ENCODE results near the gene FAM131B.
A peak's percentile ranks its signal among the peaks of the same experiment; 100 is the strongest.

The FAM131B gene

GRCh38 chr7:143391462-143392404, 29.2 kb upstream of the FAM131B start:
- no peaks in the 10 kb centered on the region for H3K27me3 Mint-ChIP-seq
- no peaks in the 10 kb centered on the region for H3K9me3 Mint-ChIP-seq
- CTCF ChIA-PET = interaction anchor here (1.0 to 2.1 kb wide), 5 partner anchors 11 to 151 kb away, joined by 3 to 6 read pairs (median 3); no protein-coding TSS in a partner anchor
- peaks cover 21% of the 10 kb centered on the region for H3K4me1 Mint-ChIP-seq
- peaks cover 42% of the 10 kb centered on the region for H3K36me3 Mint-ChIP-seq
- H3K27ac Mint-ChIP-seq = peak overlapping the region; percentile 24
- DNase-seq = no peak
- H3K4me3 Mint-ChIP-seq = no peak overlapping the region

- Mint-ChIP-seq H3K9me3 (no peaks in the 10 kb centered on the region), H3K27me3 (no peaks in the 10 kb centered on the region), H3K27ac (peak overlapping the region; percentile 40), H3K4me3 (no peak overlapping the region), H3K36me3 (peaks cover 41% of the 10 kb centered on the region), H3K4me1 (peaks cover 21% of the 10 kb centered on the region)
- DNase-seq = no peak
- CTCF ChIA-PET = interaction anchor here (0.9 to 1.2 kb wide), 3 partner anchors 11 to 25 kb away, joined by 3 read pairs; no protein-coding TSS in a partner anchor
Observed at GRCh38 chr7:143390773-143391317, 28.3 kb upstream of the FAM131B start.

- H3K27me3 Mint-ChIP-seq = no peaks in the 10 kb centered on the region
- peak overlapping the region; percentile 77 for H3K27ac Mint-ChIP-seq
- peaks cover 20% of the 10 kb centered on the region for H3K4me1 Mint-ChIP-seq
- peaks cover 41% of the 10 kb centered on the region for H3K36me3 Mint-ChIP-seq
- H3K4me3 Mint-ChIP-seq = no peak overlapping the region
- CTCF ChIA-PET = interaction anchor here (0.9 to 1.7 kb wide), 3 partner anchors 10 to 20 kb away, joined by 3 to 4 read pairs (median 3); no protein-coding TSS in a partner anchor
- H3K9me3 Mint-ChIP-seq = no peaks in the 10 kb centered on the region
- DNase-seq = no peak
Observed at GRCh38 chr7:143390104-143390772, 27.7 kb upstream of the FAM131B start.

GRCh38 chr7:143389316-143390103, 27.0 kb upstream of the FAM131B start:
- peaks cover 13% of the 10 kb centered on the region for H3K4me1 Mint-ChIP-seq
- H3K9me3 Mint-ChIP-seq = no peaks in the 10 kb centered on the region
- no peak overlapping the region for H3K4me3 Mint-ChIP-seq
- CTCF ChIA-PET = interaction anchor here (1.0 to 1.7 kb wide), 3 partner anchors 10 to 15 kb away, joined by 4 to 5 read pairs (median 5); no protein-coding TSS in a partner anchor
- H3K27me3 Mint-ChIP-seq = no peaks in the 10 kb centered on the region
- no peak for DNase-seq
- peaks cover 41% of the 10 kb centered on the region for H3K36me3 Mint-ChIP-seq
- peak overlapping the region; percentile 73 for H3K27ac Mint-ChIP-seq

GRCh38 chr7:143388491-143389101, 26.1 kb upstream of the FAM131B start:
- no peak for DNase-seq
- CTCF ChIA-PET = interaction anchor here (1.0 to 1.7 kb wide), 4 partner anchors 9 to 27 kb away, joined by 4 to 5 read pairs (median 4); no protein-coding TSS in a partner anchor
- Mint-ChIP-seq H3K27ac (peak overlapping the region; percentile 73), H3K9me3 (no peaks in the 10 kb centered on the region), H3K36me3 (peaks cover 37% of the 10 kb centered on the region), H3K4me1 (peaks cover 13% of the 10 kb centered on the region), H3K27me3 (no peaks in the 10 kb centered on the region), H3K4me3 (no peak overlapping the region)

GRCh38 chr7:143388051-143388450, 25.5 kb upstream of the FAM131B start:
- Mint-ChIP-seq H3K9me3 (no peaks in the 10 kb centered on the region), H3K4me3 (no peak overlapping the region), H3K36me3 (peaks cover 36% of the 10 kb centered on the region), H3K27ac (no peak overlapping the region), H3K27me3 (no peaks in the 10 kb centered on the region), H3K4me1 (peaks cover 13% of the 10 kb centered on the region)
- no peak for DNase-seq
- CTCF ChIA-PET = interaction anchor here (1.1 to 1.2 kb wide), 2 partner anchors 8 to 28 kb away, joined by 4 to 5 read pairs; no protein-coding TSS in a partner anchor

GRCh38 chr7:143387156-143387975, 24.9 kb upstream of the FAM131B start:
- Mint-ChIP-seq H3K27me3 (no peaks in the 10 kb centered on the region), H3K36me3 (peaks cover 37% of the 10 kb centered on the region), H3K4me1 (peaks cover 13% of the 10 kb centered on the region), H3K27ac (peak overlapping the region; percentile 61), H3K4me3 (no peak overlapping the region), H3K9me3 (no peaks in the 10 kb centered on the region)
- no peak for DNase-seq
- CTCF ChIA-PET = interaction anchor here (1.2 kb wide), 1 partner anchor 29 kb away, joined by 4 read pairs; no protein-coding TSS in a partner anchor

GRCh38 chr7:143385891-143386781, 23.6 kb upstream of the FAM131B start:
- Mint-ChIP-seq H3K4me1 (peaks cover 13% of the 10 kb centered on the region), H3K27me3 (no peaks in the 10 kb centered on the region), H3K4me3 (no peak overlapping the region), H3K9me3 (no peaks in the 10 kb centered on the region), H3K27ac (no peak overlapping the region), H3K36me3 (peaks cover 27% of the 10 kb centered on the region)
- DNase-seq = peak; percentile 64
- CTCF ChIA-PET = interaction anchor here (0.8 kb wide), 1 partner anchor 29 kb away, joined by 6 read pairs; no protein-coding TSS in a partner anchor

- DNase-seq = no peak
- Mint-ChIP-seq H3K36me3 (peaks cover 21% of the 10 kb centered on the region), H3K27ac (no peak overlapping the region), H3K9me3 (no peaks in the 10 kb centered on the region), H3K4me3 (no peak overlapping the region), H3K27me3 (no peaks in the 10 kb centered on the region), H3K4me1 (peaks cover 12% of the 10 kb centered on the region)
- CTCF ChIA-PET = interaction anchor here (1.1 to 2.5 kb wide), 7 partner anchors 8 to 145 kb away, joined by 3 to 11 read pairs (median 5); no protein-coding TSS in a partner anchor
Observed at GRCh38 chr7:143384661-143385631, 22.4 kb upstream of the FAM131B start.

GRCh38 chr7:143384148-143384547, 21.6 kb upstream of the FAM131B start:
- Mint-ChIP-seq H3K27me3 (no peaks in the 10 kb centered on the region), H3K4me1 (peaks cover 12% of the 10 kb centered on the region), H3K36me3 (peaks cover 13% of the 10 kb centered on the region), H3K9me3 (no peaks in the 10 kb centered on the region), H3K27ac (no peak overlapping the region), H3K4me3 (no peak overlapping the region)
- no peak for DNase-seq
- CTCF ChIA-PET = interaction anchor here (0.9 to 2.5 kb wide), 8 partner anchors 9 to 144 kb away, joined by 3 to 11 read pairs (median 4); no protein-coding TSS in a partner anchor

GRCh38 chr7:143383642-143383957, 21.1 kb upstream of the FAM131B start:
- H3K27ac Mint-ChIP-seq = no peak overlapping the region
- CTCF ChIA-PET = interaction anchor here (0.9 to 2.5 kb wide), 6 partner anchors 8 to 143 kb away, joined by 3 to 11 read pairs (median 6); no protein-coding TSS in a partner anchor
- peaks cover 15% of the 10 kb centered on the region for H3K4me1 Mint-ChIP-seq
- H3K4me3 Mint-ChIP-seq = peak overlapping the region; percentile 67
- H3K27me3 Mint-ChIP-seq = no peaks in the 10 kb centered on the region
- H3K36me3 Mint-ChIP-seq = peaks cover 10% of the 10 kb centered on the region
- no peaks in the 10 kb centered on the region for H3K9me3 Mint-ChIP-seq
- DNase-seq = no peak

All from activated naive CD4-positive, alpha-beta T cell treated with anti-CD3 and anti-CD28 coated beads, Interleukin-2, amount 10 ng/mL, durations not matched to agents 7 days and 5 days (primary cell).